ENCODE data around the gene CNOT10. TPM values are rescaled to one million over a fixed set of nuclear protein-coding genes. Genes with fewer than 3 reads are reported as not detected.
"Not testable (repeated sequence)": the region's sequence is repeated elsewhere in the genome, so short reads cannot be mapped to it uniquely, and the experiment has no call there.

The CNOT10 gene
- total and polyA plus RNA-seq, 4 donors: 14.1 to 57.5 (median 22.1) TPM

- TF ChIP-seq CTCF (IDR thresholded peaks at IDR 0.05; ENCODE audit: control extremely low read depth, extremely low read depth): no peak
- no peak overlapping the region for H3K27ac ChIP-seq (ENCODE audit: low read depth in 1 of 2, low read length in 1 of 2)
- no peaks in the 10 kb centered on the region for H3K27me3 ChIP-seq (ENCODE audit: control insufficient read depth in 3 of 3, insufficient read depth in 3 of 3, low read length in 2 of 3)
- 96 to 97% methylated on average over 5 of the region's 5 CpGs for WGBS, 2 donors
- DNase-seq (no peak), ATAC-seq (ENCODE audit: insufficient read depth, low FRiP score) (no peak)
- H3K36me3 ChIP-seq (ENCODE audit: control insufficient read depth in 4 of 4, insufficient read depth in 4 of 4, low read length in 4 of 4): peaks cover 6 to 8% (median 7%) of the 10 kb centered on the region in 4 donors
- H3K4me1 ChIP-seq (ENCODE audit: control insufficient read depth in 5 of 5, insufficient read depth in 5 of 5, low read length in 5 of 5): no peaks in the 10 kb centered on the region
- H3K9me3 ChIP-seq (ENCODE audit: control insufficient read depth in 4 of 4, insufficient read depth in 3 of 4, low read length in 3 of 4): no peaks in the 10 kb centered on the region
- H3K9ac ChIP-seq (ENCODE audit: insufficient read depth in 1 of 2, low read length in 2 of 2): no peak overlapping the region
- H3K4me3 ChIP-seq: no peak overlapping the region
Measured at GRCh38 chr3:32719931-32720330, 34.9 kb downstream of the CNOT10 start.

- DNase-seq (no peak), ATAC-seq (ENCODE audit: insufficient read depth, low FRiP score) (no peak)
- Histone ChIP-seq H3K9ac (ENCODE audit: insufficient read depth in 1 of 2, low read length in 2 of 2) (no peak overlapping the region), H3K36me3 (ENCODE audit: control insufficient read depth in 4 of 4, insufficient read depth in 4 of 4, low read length in 4 of 4) (peaks cover 8 to 23% (median 21%) of the 10 kb centered on the region in 4 donors), H3K4me1 (ENCODE audit: control insufficient read depth in 5 of 5, insufficient read depth in 5 of 5, low read length in 5 of 5) (no peaks in the 10 kb centered on the region), H3K27me3 (ENCODE audit: control insufficient read depth in 3 of 3, insufficient read depth in 3 of 3, low read length in 2 of 3) (no peaks in the 10 kb centered on the region), H3K27ac (ENCODE audit: low read depth in 1 of 2, low read length in 1 of 2) (no peak overlapping the region), H3K4me3 (no peak overlapping the region), H3K9me3 (ENCODE audit: control insufficient read depth in 4 of 4, insufficient read depth in 3 of 4, low read length in 3 of 4) (no peaks in the 10 kb centered on the region)
- no peak for TF ChIP-seq CTCF (IDR thresholded peaks at IDR 0.05; ENCODE audit: control extremely low read depth, extremely low read depth)
Measured at GRCh38 chr3:32725721-32726120, 40.7 kb downstream of the CNOT10 start.

- Histone ChIP-seq H3K4me1 (ENCODE audit: control insufficient read depth in 5 of 5, insufficient read depth in 5 of 5, low read length in 5 of 5) (no peaks in the 10 kb centered on the region), H3K27me3 (ENCODE audit: control insufficient read depth in 3 of 3, insufficient read depth in 3 of 3, low read length in 2 of 3) (no peaks in the 10 kb centered on the region), H3K4me3 (no peak overlapping the region), H3K9ac (ENCODE audit: insufficient read depth in 1 of 2, low read length in 2 of 2) (no peak overlapping the region), H3K27ac (ENCODE audit: low read depth in 1 of 2, low read length in 1 of 2) (no peak overlapping the region), H3K36me3 (ENCODE audit: control insufficient read depth in 4 of 4, insufficient read depth in 4 of 4, low read length in 4 of 4) (peaks cover 3 to 12% (median 7%) of the 10 kb centered on the region in 4 donors), H3K9me3 (ENCODE audit: control insufficient read depth in 4 of 4, insufficient read depth in 3 of 4, low read length in 3 of 4) (no peaks in the 10 kb centered on the region)
- DNase-seq (peak in 2 of 3 donors; percentile 52 to 62), ATAC-seq (ENCODE audit: insufficient read depth, low FRiP score) (no peak)
- TF ChIP-seq CTCF (IDR thresholded peaks at IDR 0.05; ENCODE audit: control extremely low read depth, extremely low read depth): peak; percentile 28
Measured at GRCh38 chr3:32733631-32734229, 48.7 kb downstream of the CNOT10 start.

GRCh38 chr3:32734756-32735155 lies 49.8 kb downstream of the CNOT10 start:
- no peaks in the 10 kb centered on the region for H3K4me1 ChIP-seq (ENCODE audit: control insufficient read depth in 5 of 5, insufficient read depth in 5 of 5, low read length in 5 of 5)
- no peak for DNase-seq
- H3K9ac ChIP-seq (ENCODE audit: insufficient read depth in 1 of 2, low read length in 2 of 2): no peak overlapping the region
- 98 to 99% methylated on average over 3 of the region's 3 CpGs for WGBS, 2 donors
- no peak for TF ChIP-seq CTCF (IDR thresholded peaks at IDR 0.05; ENCODE audit: control extremely low read depth, extremely low read depth)
- no peak for ATAC-seq (ENCODE audit: insufficient read depth, low FRiP score)
- H3K4me3 ChIP-seq: no peak overlapping the region
- peaks cover 0 to 8% (median 5%) of the 10 kb centered on the region in 4 donors for H3K36me3 ChIP-seq (ENCODE audit: control insufficient read depth in 4 of 4, insufficient read depth in 4 of 4, low read length in 4 of 4)
- H3K9me3 ChIP-seq (ENCODE audit: control insufficient read depth in 4 of 4, insufficient read depth in 3 of 4, low read length in 3 of 4): no peaks in the 10 kb centered on the region
- no peaks in the 10 kb centered on the region for H3K27me3 ChIP-seq (ENCODE audit: control insufficient read depth in 3 of 3, insufficient read depth in 3 of 3, low read length in 2 of 3)
- no peak overlapping the region for H3K27ac ChIP-seq (ENCODE audit: low read depth in 1 of 2, low read length in 1 of 2)

GRCh38 chr3:32743470-32743869 lies 58.5 kb downstream of the CNOT10 start:
- WGBS, 2 donors: 90 to 93% methylated on average over 6 of the region's 6 CpGs
- H3K36me3 ChIP-seq (ENCODE audit: control insufficient read depth in 4 of 4, insufficient read depth in 4 of 4, low read length in 4 of 4): peaks cover 0 to 16% (median 7%) of the 10 kb centered on the region in 4 donors
- H3K9me3 ChIP-seq (ENCODE audit: control insufficient read depth in 4 of 4, insufficient read depth in 3 of 4, low read length in 3 of 4); H3K27me3 ChIP-seq (ENCODE audit: control insufficient read depth in 3 of 3, insufficient read depth in 3 of 3, low read length in 2 of 3); H3K9ac ChIP-seq (ENCODE audit: insufficient read depth in 1 of 2, low read length in 2 of 2); DNase-seq; H3K27ac ChIP-seq (ENCODE audit: low read depth in 1 of 2, low read length in 1 of 2); H3K4me1 ChIP-seq (ENCODE audit: control insufficient read depth in 5 of 5, insufficient read depth in 5 of 5, low read length in 5 of 5); ATAC-seq (ENCODE audit: insufficient read depth, low FRiP score); H3K4me3 ChIP-seq: not testable (repeated sequence)

All from lung (tissue), 12 donors.